Left kidney (tissue), 2 donors: ENCODE results near the gene DNTT. TPM values are rescaled to one million over a fixed set of nuclear protein-coding genes. Genes with fewer than 3 reads are reported as not detected.
"Not testable (repeated sequence)": the region's sequence is repeated elsewhere in the genome, so short reads cannot be mapped to it uniquely, and the experiment has no call there.

ENCODE experiments used
- DNase-seq: peaks from one replicate; pipeline ENCODE4 v3.0.0-alpha.2; 2013
- polyA plus RNA-seq: library from polyadenylated mRNA; unstranded; fragments of 120-200 nt; gene quantifications from one replicate; pipeline ENCODE4 v1.2.1, GENCODE V29; 2013; ENCODE audit not compliant: insufficient read length

The DNTT gene
- polyA plus RNA-seq, 1 donor, result 0.10 TPM

GRCh38 chr10:96306516-96306915 lies 2.3 kb downstream of the DNTT start:
- DNase-seq, result no peak

DNA sequence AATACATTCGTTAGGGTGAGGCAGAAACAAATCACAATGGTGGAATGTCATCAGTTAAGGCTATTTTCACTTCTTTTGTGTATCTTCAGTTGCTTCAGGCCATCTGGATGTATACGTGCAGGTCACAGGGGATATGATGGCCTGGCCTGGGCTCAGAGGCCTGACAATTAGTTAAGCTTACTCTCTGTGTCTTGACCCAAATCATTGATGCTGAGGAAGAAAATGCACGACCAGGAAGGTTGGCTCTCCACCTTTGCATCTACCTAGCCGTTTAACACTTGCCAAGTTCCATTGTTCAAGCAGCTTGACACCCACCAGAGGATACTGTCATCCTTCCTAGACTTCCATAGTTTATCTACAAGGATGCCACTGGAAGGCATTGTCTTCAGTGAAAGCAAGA lies 4.6 kb downstream of the DNTT start:
- DNase-seq, result not testable (repeated sequence)

GRCh38 chr10:96309628-96310320 lies 5.5 kb downstream of the DNTT start:
- no peak for DNase-seq

DNA sequence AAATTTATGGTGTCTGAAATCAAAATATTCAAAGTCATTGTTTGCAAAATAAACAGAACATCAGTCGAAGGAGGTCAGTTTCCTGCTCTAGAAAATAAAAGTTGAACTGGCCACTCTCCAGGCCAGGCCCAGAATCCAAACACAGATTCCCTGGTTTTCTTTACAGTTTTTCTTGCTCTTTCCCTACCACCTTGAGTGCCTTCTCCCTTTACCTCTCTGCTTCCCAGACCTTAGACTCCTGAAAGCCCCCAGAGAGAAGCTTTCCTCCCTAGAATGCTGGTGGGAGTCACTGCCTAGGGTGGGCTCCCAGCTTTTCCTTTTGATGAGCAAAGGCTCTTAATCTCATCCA lies 6.1 kb downstream of the DNTT start:
- no peak for DNase-seq

DNA sequence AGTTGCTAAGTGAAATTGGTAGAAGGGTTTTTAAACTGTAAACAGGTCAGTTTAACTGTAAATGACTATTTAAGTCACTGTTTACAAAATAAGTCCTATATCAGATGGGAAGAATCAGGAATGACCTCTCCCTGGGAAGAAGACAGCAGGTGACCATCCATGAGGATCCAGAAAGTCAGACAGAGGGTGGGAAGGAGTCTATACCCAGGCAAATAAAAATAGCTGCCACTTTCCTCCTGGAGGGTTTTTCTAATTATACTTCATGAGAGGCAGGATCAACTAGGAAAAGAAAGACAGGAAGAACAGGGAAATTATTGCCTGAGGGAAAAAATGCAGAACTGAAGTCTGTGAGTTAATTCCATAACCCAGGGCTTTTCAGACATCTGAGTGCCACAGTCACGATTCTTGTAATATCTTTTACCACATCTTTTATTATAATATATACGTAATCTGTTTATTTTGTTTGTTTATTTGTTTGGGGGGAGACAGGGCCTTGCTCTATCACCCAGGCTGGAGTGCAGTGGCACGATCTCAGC lies 7.0 kb downstream of the DNTT start:
- DNase-seq, result no peak

- DNase-seq, result no peak
Observed at GRCh38 chr10:96313344-96313743, 9.1 kb downstream of the DNTT start.

DNA sequence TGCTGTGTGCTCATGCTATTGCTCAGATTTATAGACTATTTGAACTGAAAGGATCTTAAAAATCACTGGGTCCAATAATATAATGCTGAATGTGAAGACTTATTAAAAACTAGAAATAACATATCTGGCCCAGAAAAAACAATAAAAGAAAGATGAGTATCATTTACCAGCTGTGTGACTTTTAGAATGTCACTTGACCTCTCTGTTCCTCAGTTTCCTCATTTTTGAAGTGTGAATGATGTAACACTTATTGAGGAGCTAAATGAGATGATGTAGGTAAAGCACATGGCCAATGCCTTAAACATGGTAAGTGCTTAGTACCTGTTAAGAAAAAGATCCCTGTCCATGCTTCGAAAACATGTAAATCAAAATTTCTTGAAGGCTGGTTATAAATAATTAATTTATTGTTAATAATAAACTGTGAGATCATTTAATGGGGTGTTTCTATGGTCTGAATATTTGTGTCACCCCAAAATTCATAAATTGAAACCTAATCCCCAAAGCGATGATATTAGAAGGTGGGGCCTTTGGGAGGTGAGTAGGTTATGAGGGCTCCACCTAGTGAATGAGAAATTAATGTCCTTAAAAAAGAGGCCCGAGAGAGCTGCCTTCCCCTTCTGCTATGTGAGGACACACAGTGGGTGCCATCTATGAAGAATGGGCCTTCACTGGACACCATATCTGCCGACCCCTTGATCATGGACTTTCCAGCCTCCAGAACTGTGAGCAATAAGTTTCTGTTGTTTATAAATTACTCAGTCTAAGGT lies 13.0 kb downstream of the DNTT start:
- no peak for DNase-seq

DNA sequence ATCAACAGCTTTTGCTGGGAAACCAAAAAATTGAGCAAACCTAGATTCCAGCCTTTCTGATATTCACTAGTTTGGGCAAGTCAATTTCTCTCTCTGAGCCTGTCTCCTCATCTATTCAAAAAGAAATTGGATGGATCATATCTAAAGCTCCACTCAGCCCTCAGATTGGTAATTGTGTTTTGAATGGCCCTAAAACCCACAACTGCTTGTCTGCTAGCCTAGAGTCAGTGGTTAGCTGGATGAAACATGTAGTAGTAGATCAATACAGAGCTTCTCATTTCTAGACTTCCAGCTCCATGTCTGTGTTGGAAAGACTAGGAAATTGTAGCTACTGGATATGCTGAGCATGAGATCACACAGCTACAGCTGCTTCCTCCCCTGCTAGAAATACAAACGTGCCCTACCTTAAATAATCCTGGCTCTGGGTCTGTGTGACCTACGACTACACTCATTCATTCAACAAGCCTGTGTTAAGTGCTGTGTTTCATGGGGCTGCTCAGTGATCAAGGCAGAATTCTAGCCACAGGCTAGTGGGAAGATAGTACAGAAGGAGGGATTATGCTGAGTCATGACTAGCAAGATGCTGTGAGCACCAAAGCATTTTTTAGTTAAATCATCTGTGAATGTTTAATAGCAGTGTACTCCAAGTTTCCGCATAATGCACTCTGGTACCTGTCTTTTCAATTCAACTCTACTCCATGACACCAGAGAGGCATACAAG lies 15.7 kb downstream of the DNTT start:
- no peak for DNase-seq

DNA sequence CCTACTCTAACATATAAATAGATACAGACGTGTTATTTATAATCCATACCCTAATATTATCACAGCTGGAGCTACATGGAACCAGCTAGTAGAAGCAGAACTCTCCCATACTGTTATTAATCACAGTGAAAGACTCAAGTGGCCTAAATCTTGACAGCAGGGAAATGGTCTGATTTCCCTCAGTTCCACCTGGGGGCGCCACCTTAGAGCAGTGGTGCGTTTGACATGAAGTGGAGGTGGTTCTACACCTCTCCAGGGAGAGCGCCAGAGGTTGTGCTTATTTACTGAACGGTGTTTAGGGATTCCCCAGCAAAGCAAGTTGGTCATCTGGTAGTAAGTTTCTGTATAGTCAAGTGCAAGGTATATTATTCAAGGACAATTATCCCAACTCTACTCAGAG lies 17.6 kb downstream of the DNTT start:
- DNase-seq, result no peak

- no peak for DNase-seq
Observed at GRCh38 chr10:96322275-96322674, 18.0 kb downstream of the DNTT start.

GRCh38 chr10:96324447-96324846 lies 20.2 kb downstream of the DNTT start:
- no peak for DNase-seq

GRCh38 chr10:96325719-96326373 lies 21.6 kb downstream of the DNTT start:
- DNase-seq, result no peak

DNA sequence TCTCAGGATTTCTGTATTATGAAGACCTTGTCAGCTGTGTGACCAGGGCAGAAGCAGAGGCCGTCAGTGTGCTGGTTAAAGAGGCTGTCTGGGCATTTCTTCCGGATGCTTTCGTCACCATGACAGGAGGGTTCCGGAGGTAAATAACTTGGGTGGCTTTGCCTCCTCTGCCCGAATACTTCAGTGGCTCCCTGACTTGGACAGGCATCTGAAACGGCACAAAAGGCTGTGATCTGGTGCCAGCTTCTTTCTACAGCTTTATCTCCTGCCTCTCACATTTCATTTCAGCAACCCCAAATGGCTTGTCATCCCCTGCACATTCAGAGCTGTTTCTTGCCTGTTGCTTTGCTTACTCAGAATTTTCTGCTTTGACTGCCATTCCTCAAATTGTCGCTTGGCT lies 23.2 kb downstream of the DNTT start:
- no peak for DNase-seq

DNA sequence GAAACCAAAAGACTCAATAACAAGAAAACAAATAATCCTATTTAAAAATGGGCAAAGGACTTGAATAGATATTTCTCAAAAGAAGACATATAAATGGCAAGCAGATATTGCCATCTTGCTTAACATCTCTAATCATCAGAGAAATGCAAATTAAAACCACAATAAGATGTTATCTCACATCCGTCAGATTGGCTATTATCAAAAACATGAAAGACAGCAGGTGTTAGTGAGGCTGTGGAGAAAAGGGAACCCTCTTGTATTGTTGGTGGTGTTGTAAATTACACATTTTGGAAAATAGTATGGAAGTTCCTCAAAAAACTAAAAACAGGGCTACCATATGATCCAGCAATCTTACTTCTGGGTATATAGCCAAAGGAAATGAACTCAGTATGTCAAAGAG lies 28.9 kb downstream of the DNTT start:
- no peak for DNase-seq

GRCh38 chr10:96334616-96335526 lies 30.6 kb downstream of the DNTT start:
- peak; percentile 14 for DNase-seq

GRCh38 chr10:96337106-96337505 lies 32.9 kb downstream of the DNTT start:
- no peak for DNase-seq

DNA sequence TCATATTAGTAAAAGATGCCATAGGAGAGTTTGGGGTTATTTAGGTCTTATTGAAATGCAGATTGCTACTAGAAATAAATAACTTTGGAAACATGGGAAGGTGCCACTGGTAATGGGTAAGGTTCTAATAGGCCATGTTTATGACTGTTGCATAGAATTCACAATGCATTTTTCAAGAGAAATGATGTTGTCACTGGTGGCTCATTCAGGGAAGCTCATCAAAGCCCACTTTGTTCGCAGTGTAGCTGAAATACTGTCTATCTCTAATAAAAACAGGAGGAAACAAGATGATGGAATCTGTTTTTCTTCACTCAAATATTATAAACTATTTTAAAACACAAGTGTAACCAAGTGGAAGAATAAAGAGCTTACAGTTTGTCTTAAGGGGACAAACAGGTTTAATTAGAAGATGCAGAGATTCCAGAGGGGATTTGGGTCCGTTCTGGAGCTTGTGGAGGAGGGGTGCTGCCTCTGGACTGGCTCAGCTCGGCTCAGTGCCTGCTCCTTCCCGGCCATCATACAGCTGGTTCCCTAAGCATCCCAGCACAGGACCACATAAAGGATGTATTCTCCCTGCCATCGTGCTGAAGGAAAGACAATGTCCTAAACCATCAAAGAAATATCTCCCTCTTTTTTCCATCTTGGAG lies 34.2 kb downstream of the DNTT start:
- no peak for DNase-seq

DNA sequence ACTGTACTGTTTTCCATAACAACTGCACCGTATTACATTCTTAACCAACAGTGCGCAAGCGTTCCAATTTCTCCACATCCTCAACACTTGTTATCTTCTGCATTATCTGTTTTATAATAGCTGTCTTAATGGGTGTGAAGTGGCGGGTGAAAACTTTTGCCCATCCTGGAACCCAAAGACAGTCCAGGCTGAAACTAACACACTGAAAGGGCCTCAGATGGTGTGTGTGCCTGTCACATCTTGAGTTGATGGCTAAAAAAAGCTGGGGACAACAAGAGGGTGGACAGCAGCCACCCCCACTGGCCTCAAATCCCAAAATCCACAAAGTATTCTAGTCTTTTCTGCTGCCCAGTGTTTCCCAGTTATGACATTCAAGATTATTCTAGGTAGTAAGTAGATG lies 35.1 kb downstream of the DNTT start:
- no peak for DNase-seq

- peak; percentile 60 for DNase-seq
Observed at GRCh38 chr10:96339956-96340904, 36.0 kb downstream of the DNTT start.
